Nephron progenitor cell (in vitro differentiated cells): ENCODE data around the gene DMC1.
A peak's percentile ranks its signal among the peaks of the same experiment; 100 is the strongest.

ENCODE experiments used
- DNase-seq: peaks from one replicate; pipeline ENCODE4 v3.0.0; 2021
- H3K27ac Mint-ChIP-seq: 2 replicates; pipeline ENCODE4 v1.8.0; 2021; ENCODE audit warnings: mild to moderate bottlenecking, moderate library complexity, mixed read lengths
- H3K27me3 Mint-ChIP-seq: 2 replicates; pipeline ENCODE4 v1.8.0; 2021; ENCODE audit warnings: mild to moderate bottlenecking, low read depth, mixed read lengths; ENCODE audit not compliant: poor library complexity
- H3K36me3 Mint-ChIP-seq: 2 replicates; pipeline ENCODE4 v1.8.0; 2021; ENCODE audit warnings: low read depth, mixed read lengths
- H3K4me1 Mint-ChIP-seq: 2 replicates; pipeline ENCODE4 v1.8.0; 2021; ENCODE audit warnings: mixed read lengths
- H3K4me3 Mint-ChIP-seq: 2 replicates; pipeline ENCODE4 v1.8.0; 2021; ENCODE audit warnings: mild to moderate bottlenecking, moderate library complexity, mixed read lengths
- H3K9me3 Mint-ChIP-seq: 2 replicates; pipeline ENCODE4 v1.8.0; 2021; ENCODE audit warnings: mild to moderate bottlenecking, moderate library complexity, mixed read lengths
- TF ChIP-seq, protein P1 (sequence below): fragments of 200-600 bp; sonication (generic); IDR thresholded peaks from 2 replicates; pipeline ENCODE4 v1.5.0; 2021; ENCODE audit warnings: antibody characterized with exemption

Gene DMC1

GRCh38 chr22:38490915-38491314 lies 79.1 kb downstream of the DMC1 start:
- Mint-ChIP-seq H3K36me3 (peaks cover 88% of the 10 kb centered on the region), H3K4me3 (no peak overlapping the region), H3K27ac (peak overlapping the region; percentile 91), H3K27me3 (no peaks in the 10 kb centered on the region), H3K9me3 (no peaks in the 10 kb centered on the region), H3K4me1 (peaks cover 30% of the 10 kb centered on the region)
- DNase-seq, result no peak
- TF ChIP-seq, protein P1, sequence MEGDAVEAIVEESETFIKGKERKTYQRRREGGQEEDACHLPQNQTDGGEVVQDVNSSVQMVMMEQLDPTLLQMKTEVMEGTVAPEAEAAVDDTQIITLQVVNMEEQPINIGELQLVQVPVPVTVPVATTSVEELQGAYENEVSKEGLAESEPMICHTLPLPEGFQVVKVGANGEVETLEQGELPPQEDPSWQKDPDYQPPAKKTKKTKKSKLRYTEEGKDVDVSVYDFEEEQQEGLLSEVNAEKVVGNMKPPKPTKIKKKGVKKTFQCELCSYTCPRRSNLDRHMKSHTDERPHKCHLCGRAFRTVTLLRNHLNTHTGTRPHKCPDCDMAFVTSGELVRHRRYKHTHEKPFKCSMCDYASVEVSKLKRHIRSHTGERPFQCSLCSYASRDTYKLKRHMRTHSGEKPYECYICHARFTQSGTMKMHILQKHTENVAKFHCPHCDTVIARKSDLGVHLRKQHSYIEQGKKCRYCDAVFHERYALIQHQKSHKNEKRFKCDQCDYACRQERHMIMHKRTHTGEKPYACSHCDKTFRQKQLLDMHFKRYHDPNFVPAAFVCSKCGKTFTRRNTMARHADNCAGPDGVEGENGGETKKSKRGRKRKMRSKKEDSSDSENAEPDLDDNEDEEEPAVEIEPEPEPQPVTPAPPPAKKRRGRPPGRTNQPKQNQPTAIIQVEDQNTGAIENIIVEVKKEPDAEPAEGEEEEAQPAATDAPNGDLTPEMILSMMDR, result no peak

DNA sequence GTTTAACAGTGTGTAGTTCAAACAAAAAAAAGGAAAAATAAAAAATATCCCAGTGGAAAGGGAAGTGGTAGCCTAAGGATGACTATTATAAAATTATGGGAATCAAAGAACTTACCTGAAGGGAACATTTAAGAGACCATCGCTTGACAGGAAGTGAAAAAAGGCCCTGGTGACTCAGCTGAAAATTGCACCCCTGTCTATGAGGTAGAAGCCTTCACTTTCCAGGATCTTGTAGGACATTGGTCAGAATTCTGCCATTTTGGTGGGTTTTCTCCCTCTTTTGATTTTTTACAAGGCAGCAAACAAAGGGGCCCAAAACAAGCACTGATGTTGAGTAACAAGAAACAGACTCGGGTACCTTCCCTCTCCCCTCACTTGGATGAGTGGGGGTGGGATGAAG lies 79.5 kb downstream of the DMC1 start:
- Mint-ChIP-seq H3K27ac (peak overlapping the region; percentile 91), H3K27me3 (no peaks in the 10 kb centered on the region), H3K9me3 (no peaks in the 10 kb centered on the region), H3K4me1 (peaks cover 30% of the 10 kb centered on the region), H3K36me3 (peaks cover 88% of the 10 kb centered on the region), H3K4me3 (no peak overlapping the region)
- DNase-seq, result no peak
- TF ChIP-seq, protein P1, result no peak

DNA sequence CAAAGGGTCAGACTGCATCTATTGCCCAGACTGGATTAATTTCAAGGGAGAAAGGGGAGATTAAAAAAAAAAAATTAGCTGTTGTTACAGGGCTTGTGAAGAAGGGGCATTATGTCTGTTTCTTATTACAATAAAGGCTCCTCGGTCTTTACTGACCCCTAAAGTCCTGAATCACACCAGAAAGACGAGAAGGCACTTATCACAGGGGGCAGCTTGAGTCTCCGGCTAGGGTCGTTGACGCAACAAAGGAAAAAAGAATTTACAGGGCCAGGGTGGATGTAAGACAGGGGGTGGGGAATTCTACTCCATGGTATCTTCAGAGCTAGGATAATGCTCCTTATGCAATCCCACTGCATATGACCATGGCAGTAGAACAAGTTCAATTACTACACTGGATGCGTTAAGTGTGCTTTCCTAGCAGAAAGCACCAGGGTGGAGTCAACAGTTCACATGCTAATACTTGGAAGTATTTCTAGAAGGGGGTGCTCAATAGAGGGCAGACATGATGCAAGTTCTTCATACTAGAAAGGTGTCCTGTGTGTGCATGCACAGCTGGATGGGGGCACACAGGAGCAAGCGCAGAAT lies 80.3 kb downstream of the DMC1 start:
- Mint-ChIP-seq H3K9me3 (no peaks in the 10 kb centered on the region), H3K27me3 (no peaks in the 10 kb centered on the region), H3K4me1 (peaks cover 30% of the 10 kb centered on the region), H3K36me3 (peaks cover 86% of the 10 kb centered on the region), H3K27ac (peak overlapping the region; percentile 91), H3K4me3 (no peak overlapping the region)
- DNase-seq, result no peak
- TF ChIP-seq, protein P1, result no peak

DNA sequence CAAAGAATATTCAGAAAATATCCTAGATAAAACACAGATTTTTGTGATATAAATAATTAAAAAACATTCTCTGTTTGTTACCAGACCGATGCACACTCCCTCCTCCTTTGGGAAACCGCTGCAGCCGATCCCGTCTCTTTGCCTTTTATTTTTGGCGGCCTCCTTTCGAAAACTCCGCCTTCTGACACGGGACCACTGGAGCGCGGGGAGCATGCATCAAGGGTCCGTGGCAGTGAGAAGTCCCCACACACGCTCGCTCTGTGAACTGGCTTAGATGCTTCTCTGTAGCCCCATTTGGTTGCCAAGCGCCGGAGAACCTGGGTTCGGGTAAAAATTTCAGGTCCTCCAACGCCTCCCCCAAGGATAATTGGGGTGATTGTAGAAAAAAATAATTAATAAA lies 80.8 kb downstream of the DMC1 start:
- Mint-ChIP-seq H3K27ac (peak overlapping the region; percentile 91), H3K36me3 (peaks cover 86% of the 10 kb centered on the region), H3K27me3 (no peaks in the 10 kb centered on the region), H3K4me1 (peaks cover 30% of the 10 kb centered on the region), H3K4me3 (no peak overlapping the region), H3K9me3 (no peaks in the 10 kb centered on the region)
- TF ChIP-seq, protein P1, result no peak
- no peak for DNase-seq

- H3K4me3 Mint-ChIP-seq, result no peak overlapping the region
- no peak for DNase-seq
- H3K27ac Mint-ChIP-seq, result peak overlapping the region; percentile 81
- no peaks in the 10 kb centered on the region for H3K27me3 Mint-ChIP-seq
- TF ChIP-seq, protein P1, result no peak
- no peaks in the 10 kb centered on the region for H3K9me3 Mint-ChIP-seq
- peaks cover 30% of the 10 kb centered on the region for H3K4me1 Mint-ChIP-seq
- H3K36me3 Mint-ChIP-seq, result peaks cover 86% of the 10 kb centered on the region
Measured at GRCh38 chr22:38487946-38488345, 82.0 kb downstream of the DMC1 start.

- DNase-seq, result no peak
- Mint-ChIP-seq H3K27me3 (no peaks in the 10 kb centered on the region), H3K36me3 (peaks cover 92% of the 10 kb centered on the region), H3K4me3 (no peak overlapping the region), H3K4me1 (peaks cover 22% of the 10 kb centered on the region), H3K27ac (peak overlapping the region; percentile 76), H3K9me3 (no peaks in the 10 kb centered on the region)
- TF ChIP-seq, protein P1, result no peak
Measured at GRCh38 chr22:38485783-38486182, 84.2 kb downstream of the DMC1 start.
